ENCODE measurements around the gene F2RL1.
"Not testable (repeated sequence)": the region's sequence is repeated elsewhere in the genome, so short reads cannot be mapped to it uniquely, and the experiment has no call there.

Gene F2RL1

GRCh38 chr5:76850543-76851145 lies 31.8 kb downstream of the F2RL1 start:
- H3K4me3 ChIP-seq (ENCODE audit: low read length), result 0 out of 2 replicates have a peak overlapping the region, but pooled peaks have one; percentile 41
- TF ChIP-seq EZH2phosphoT487 (IDR thresholded peaks at IDR 0.05; ENCODE audit: borderline replicate concordance, low read length) (no peak), CTCF (IDR thresholded peaks at IDR 0.05; ENCODE audit: low read depth, low read length, poor library complexity, severe bottlenecking) (no peak)
- H4K20me1 ChIP-seq (ENCODE audit: control insufficient read depth, insufficient read depth, low read depth, low read length), result no peaks in the 10 kb centered on the region
- H3K27ac ChIP-seq (ENCODE audit: low read depth, low read length), result no peak overlapping the region
- H3K9me2 ChIP-seq (replicated peaks; ENCODE audit: control insufficient read depth, low read length), result no peaks in the 10 kb centered on the region
- H3K27me3 ChIP-seq (ENCODE audit: control insufficient read depth, low read length), result no peaks in the 10 kb centered on the region
- H3K9me3 ChIP-seq (ENCODE audit: control insufficient read depth, insufficient read depth, low read length), result peaks cover 9% of the 10 kb centered on the region; the same call in 1 of the 2 replicates
- H3K79me2 ChIP-seq (ENCODE audit: control insufficient read depth, low read length), result no peaks in the 10 kb centered on the region
- no peaks in the 10 kb centered on the region for H3F3A ChIP-seq (ENCODE audit: control insufficient read depth, insufficient read depth)
- peaks cover 56% of the 10 kb centered on the region for H3K4me1 ChIP-seq (ENCODE audit: control insufficient read depth, low read length)
- peaks cover 7% of the 10 kb centered on the region for H3K36me3 ChIP-seq (ENCODE audit: control insufficient read depth, low read length)
- H3K4me2 ChIP-seq (ENCODE audit: low read length), result 0 out of 2 replicates have a peak overlapping the region, but pooled peaks have one; percentile 59

GRCh38 chr5:76851728-76852369 lies 33.0 kb downstream of the F2RL1 start:
- Histone ChIP-seq H3K4me1 (ENCODE audit: control insufficient read depth, low read length) (peaks cover 68% of the 10 kb centered on the region), H3K36me3 (ENCODE audit: control insufficient read depth, low read length) (peaks cover 8% of the 10 kb centered on the region), H3K9me2 (replicated peaks; ENCODE audit: control insufficient read depth, low read length) (no peaks in the 10 kb centered on the region), H3F3A (ENCODE audit: control insufficient read depth, insufficient read depth) (no peaks in the 10 kb centered on the region), H3K79me2 (ENCODE audit: control insufficient read depth, low read length) (no peaks in the 10 kb centered on the region), H4K20me1 (ENCODE audit: control insufficient read depth, insufficient read depth, low read depth, low read length) (no peaks in the 10 kb centered on the region), H3K9me3 (ENCODE audit: control insufficient read depth, insufficient read depth, low read length) (peaks cover 9% of the 10 kb centered on the region; the same call in 1 of the 2 replicates), H3K27me3 (ENCODE audit: control insufficient read depth, low read length) (no peaks in the 10 kb centered on the region), H3K4me3 (ENCODE audit: low read length) (peak overlapping the region; percentile 41), H3K4me2 (ENCODE audit: low read length) (peak overlapping the region; percentile 59), H3K27ac (ENCODE audit: low read depth, low read length) (peak overlapping the region; percentile 59)
- TF ChIP-seq EZH2phosphoT487 (IDR thresholded peaks at IDR 0.05; ENCODE audit: borderline replicate concordance, low read length), result no peak

- H4K20me1 ChIP-seq (ENCODE audit: control insufficient read depth, insufficient read depth, low read depth, low read length), result no peaks in the 10 kb centered on the region
- peaks cover 8% of the 10 kb centered on the region for H3K36me3 ChIP-seq (ENCODE audit: control insufficient read depth, low read length)
- TF ChIP-seq CTCF (IDR thresholded peaks at IDR 0.05; ENCODE audit: low read depth, low read length, poor library complexity, severe bottlenecking) (no peak), EZH2phosphoT487 (IDR thresholded peaks at IDR 0.05; ENCODE audit: borderline replicate concordance, low read length) (no peak)
- peaks cover 68% of the 10 kb centered on the region for H3K4me1 ChIP-seq (ENCODE audit: control insufficient read depth, low read length)
- H3K9me3 ChIP-seq (ENCODE audit: control insufficient read depth, insufficient read depth, low read length), result peaks cover 9% of the 10 kb centered on the region; the same call in 1 of the 2 replicates
- H3K79me2 ChIP-seq (ENCODE audit: control insufficient read depth, low read length), result no peaks in the 10 kb centered on the region
- H3K27ac ChIP-seq (ENCODE audit: low read depth, low read length), result no peak overlapping the region
- H3K27me3 ChIP-seq (ENCODE audit: control insufficient read depth, low read length), result no peaks in the 10 kb centered on the region
- H3K9me2 ChIP-seq (replicated peaks; ENCODE audit: control insufficient read depth, low read length), result no peaks in the 10 kb centered on the region
- H3K4me3 ChIP-seq (ENCODE audit: low read length), result no peak overlapping the region
- H3K4me2 ChIP-seq (ENCODE audit: low read length), result no peak overlapping the region
- H3F3A ChIP-seq (ENCODE audit: control insufficient read depth, insufficient read depth), result no peaks in the 10 kb centered on the region
Observed at GRCh38 chr5:76852772-76853171, 33.9 kb downstream of the F2RL1 start.

- H3K27me3 ChIP-seq (ENCODE audit: control insufficient read depth, low read length); H3K36me3 ChIP-seq (ENCODE audit: control insufficient read depth, low read length): not testable (repeated sequence)
Observed at GRCh38 chr5:76853741-76854140, 34.9 kb downstream of the F2RL1 start.

More at GRCh38 chr5:76853741-76854140, 34.9 kb downstream of the F2RL1 start:
- H3F3A ChIP-seq (ENCODE audit: control insufficient read depth, insufficient read depth); H3K4me2 ChIP-seq (ENCODE audit: low read length); H3K4me3 ChIP-seq (ENCODE audit: low read length); H4K20me1 ChIP-seq (ENCODE audit: control insufficient read depth, insufficient read depth, low read depth, low read length); H3K79me2 ChIP-seq (ENCODE audit: control insufficient read depth, low read length); H3K9me3 ChIP-seq (ENCODE audit: control insufficient read depth, insufficient read depth, low read length); H3K9me2 ChIP-seq (replicated peaks; ENCODE audit: control insufficient read depth, low read length); H3K27ac ChIP-seq (ENCODE audit: low read depth, low read length): not testable (repeated sequence)
- peaks cover 68% of the 10 kb centered on the region for H3K4me1 ChIP-seq (ENCODE audit: control insufficient read depth, low read length)

All from DOHH2 (cell line).